SKM-1 (cell line): ENCODE results near the gene DNAJB5.
"Not testable (repeated sequence)": the region's sequence is repeated elsewhere in the genome, so short reads cannot be mapped to it uniquely, and the experiment has no call there.

ENCODE experiments used
- DNase-seq: peaks from one replicate; lab custom pipeline; 2025; ENCODE audit not compliant: unreplicated experiment; lab: John Stamatoyannopoulos, UW

DNAJB5 gene

GRCh38 chr9:34989003-34989945 lies at the start of gene DNAJB5:
Gene DNAJB5, plus strand, starts transcription at chr9:34989745. Its CDS starts 886 bp downstream, at chr9:34990631.
- DNase-seq, result peak; percentile 99

DNA sequence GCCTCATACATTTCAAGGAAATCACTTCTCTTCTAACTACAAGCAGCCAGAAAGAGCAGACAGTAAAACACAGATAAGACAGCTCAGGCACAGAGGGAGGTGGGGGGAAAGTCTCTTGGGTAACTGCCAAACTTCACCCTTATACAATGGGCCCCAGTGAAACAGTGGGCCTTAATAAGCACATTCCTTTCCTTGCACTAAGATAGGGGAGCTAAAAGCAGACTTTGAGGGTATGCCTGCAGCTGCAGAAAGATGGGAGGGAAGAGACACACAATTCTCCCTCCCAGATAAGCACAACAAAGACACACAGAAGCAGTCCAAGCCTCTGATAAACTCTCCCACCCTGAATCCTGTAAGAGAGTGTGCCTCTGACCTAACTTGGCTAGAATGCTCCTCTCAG lies 49.6 kb upstream of the DNAJB5 start:
- not testable (repeated sequence) for DNase-seq

DNA sequence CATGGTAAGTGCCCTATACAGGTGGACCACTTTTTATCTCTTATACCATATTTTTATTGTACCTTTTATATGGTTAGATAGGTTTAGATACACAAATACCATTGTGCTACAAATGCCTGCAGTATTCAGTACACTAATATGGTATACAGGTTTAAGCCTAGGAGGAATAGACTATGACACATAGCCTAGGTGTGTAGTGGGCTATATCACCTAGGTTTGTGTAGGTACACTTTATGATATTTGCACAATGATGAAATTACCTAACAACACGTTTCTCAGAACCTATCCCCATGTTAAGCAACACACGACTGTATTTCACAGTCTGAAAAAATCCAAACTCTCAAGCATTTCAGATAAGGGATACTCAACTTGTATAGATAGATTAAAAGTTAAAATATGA lies 41.1 kb upstream of the DNAJB5 start:
- DNase-seq, result no peak

GRCh38 chr9:34954225-34954624 lies 35.3 kb upstream of the DNAJB5 start:
- DNase-seq, result no peak

DNA sequence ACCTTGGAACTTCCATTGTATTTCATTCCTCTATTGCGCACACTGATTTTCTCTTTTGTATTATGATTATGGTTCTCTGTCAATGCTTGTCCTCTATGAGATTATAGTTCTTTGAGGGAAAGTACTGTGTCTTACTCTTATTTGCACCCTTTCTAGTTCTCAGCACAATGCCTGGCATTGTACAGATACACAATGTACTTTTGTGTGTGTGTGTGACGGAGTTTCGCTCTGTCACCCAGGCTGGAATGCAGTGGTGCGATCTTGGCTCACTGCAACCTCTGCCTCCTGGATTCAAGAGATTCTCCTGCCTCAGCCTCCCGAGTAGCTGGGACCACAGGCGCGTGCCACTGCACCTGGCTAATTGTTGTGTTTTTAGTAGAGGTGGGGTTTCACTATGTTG lies 33.5 kb upstream of the DNAJB5 start:
- not testable (repeated sequence) for DNase-seq

DNA sequence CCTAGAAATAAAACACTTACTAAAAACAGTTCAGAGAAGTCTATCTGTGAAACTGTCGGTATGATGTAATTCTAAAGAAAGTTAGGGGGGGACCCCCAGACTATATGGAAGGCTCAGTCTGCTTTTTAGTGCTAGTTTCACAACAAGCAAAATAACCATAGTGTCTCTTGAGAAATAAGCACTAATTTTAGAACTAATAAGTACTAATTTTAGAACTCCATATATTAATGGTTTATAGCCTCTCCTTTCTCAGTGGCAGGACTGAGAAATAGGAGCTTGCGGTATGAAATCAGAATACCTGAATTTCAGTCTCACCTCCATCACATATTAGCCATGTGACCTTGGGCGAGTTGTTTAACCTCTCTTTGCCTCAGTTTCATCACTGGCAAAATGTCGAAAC lies 32.9 kb upstream of the DNAJB5 start:
- DNase-seq, result no peak

DNA sequence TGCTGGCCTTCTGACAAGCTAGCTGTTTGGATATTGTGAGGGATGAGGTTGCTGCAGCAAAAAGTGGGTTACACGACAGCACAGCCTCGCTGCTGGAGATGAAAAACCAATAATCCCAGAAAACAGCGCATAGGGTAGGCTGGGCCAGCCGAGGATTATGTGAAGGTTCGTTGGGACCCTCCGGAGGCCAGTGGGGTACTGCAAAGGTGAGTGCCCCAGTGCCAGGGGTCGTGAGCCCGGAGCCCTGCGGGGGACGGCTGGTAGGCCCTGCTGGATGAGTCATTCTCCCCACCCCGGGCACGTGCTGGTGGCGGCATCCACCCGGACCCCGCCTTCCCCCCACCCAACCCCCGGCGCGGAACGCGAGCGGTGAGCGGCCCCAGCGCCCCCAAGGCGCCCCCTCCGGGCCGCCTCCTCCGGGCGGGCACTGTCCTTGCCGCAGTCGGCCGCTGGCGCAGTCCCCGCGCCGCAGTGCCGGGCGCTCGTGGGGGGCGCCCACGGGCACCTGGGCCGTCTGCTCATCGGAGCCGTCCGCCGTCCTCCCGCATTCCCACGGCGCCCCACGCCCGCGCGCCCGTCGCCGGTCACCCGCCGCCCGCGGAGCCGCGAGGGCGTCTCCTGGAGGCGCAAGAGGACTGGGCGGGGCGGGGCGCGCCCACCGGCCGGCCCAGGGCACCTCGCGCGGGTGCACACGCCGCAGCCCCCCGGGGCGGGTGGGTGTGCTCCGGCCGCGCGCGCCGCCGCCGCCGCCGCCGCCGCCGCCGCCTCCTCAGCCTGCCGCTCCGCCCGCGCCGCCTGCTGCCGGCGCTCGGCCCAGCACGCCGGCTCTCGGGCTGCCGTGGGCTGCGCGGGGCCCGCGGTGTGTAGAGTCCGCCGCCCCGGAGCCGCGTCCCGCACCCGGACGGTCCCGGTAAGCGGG lies 31.8 kb upstream of the DNAJB5 start, which contains the start of gene PHF24:
TSS of gene PHF24 (plus strand) at position 794 of the 919 bp plus-strand sequence. CDS start 13,014 bp downstream, outside the sequence.
- DNase-seq, result no peak

GRCh38 chr9:34958411-34958982 lies 31.0 kb upstream of the DNAJB5 start:
- DNase-seq, result no peak

GRCh38 chr9:34959461-34959860 lies 30.1 kb upstream of the DNAJB5 start:
- DNase-seq, result no peak

GRCh38 chr9:34961574-34962490 lies 27.7 kb upstream of the DNAJB5 start:
- no peak for DNase-seq

- no peak for DNase-seq
These were observed 27.0 kb upstream of the DNAJB5 start for GRCh38 chr9:34962546-34962945.

DNA sequence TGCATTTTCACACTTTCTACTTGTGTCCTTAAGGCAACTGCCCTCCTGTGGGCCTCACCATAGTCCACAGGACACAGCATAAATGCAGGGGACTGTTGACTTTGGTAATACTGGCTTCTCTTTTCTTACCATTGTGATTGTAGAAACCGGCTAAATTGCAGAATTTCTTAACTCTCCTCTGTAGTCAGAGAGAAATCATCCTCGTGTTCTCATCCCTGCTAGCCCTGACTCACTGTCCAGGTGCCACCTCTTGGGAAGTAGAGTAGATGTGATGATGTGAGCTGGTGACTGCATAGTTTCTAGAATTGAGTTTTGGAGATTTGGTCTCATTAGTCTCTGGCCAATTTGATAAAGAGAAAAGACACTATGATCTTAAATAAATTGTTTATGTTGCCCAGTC lies 26.0 kb upstream of the DNAJB5 start:
- no peak for DNase-seq

DNA sequence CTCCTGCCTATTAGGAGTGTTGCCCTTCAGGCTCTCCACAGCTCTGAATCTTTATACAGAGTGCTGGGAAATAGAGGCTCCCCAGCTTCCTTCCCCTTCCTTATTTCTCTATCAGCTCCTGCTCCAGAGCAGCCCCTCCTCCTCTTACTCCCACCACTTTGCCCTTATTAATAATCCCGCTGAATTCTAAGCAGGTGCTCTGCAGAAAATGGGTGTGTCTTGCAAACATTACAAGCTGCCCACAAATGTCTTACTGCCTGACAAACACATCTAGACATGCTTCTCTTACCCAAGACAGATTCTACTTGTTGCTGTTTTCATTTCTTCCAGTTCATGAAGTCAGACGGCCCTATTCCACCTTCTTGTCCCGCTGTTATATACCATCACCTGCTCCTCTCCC lies 25.1 kb upstream of the DNAJB5 start:
- DNase-seq, result no peak

- DNase-seq, result no peak
These were observed 18.3 kb upstream of the DNAJB5 start for GRCh38 chr9:34971146-34971811.

DNA sequence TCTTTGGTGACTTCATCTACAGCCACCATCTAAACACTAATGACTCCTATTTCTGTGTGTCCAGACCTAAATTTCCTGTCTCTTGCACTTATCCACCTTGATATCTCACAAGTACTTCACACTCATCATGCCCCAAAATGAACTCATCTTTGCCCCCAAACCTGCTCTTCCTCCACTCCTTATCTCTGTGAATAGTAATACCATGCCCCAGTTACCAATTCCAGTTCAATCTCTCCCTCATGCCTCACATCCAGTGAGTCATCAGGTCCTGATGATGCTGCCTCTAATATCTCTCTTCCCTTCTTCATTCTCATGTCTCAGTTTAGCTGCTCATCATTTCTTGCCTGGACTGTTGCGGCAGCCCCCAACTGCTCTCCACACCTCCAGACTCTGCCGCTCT lies 14.9 kb upstream of the DNAJB5 start:
- no peak for DNase-seq

- DNase-seq, result no peak
These were observed 13.1 kb upstream of the DNAJB5 start for GRCh38 chr9:34976441-34976840.

DNA sequence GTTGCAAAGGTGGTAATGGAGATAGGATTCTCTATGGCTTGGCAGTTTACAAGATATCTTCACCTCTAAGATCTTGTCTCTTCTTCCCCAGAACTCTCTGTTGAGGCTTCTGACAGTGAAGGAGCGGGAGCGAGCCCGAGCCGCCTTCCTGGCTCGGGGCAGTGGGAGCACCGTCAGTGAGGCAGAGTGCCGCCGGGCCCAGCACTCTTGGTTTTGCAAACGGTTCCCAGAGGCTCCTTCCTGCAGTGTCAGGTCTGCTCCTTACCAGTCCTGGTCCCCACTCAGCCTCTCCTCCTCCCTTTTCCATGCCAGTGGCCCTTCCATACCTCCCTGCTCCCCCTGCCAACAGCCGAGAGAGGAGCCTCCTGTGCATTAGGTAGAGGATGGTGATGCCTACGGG lies 12.6 kb upstream of the DNAJB5 start:
- no peak for DNase-seq

- no peak for DNase-seq
These were observed 9.3 kb upstream of the DNAJB5 start for GRCh38 chr9:34980181-34980761.

GRCh38 chr9:34982361-34982760 lies 7.2 kb upstream of the DNAJB5 start:
- peak; percentile 60 for DNase-seq
